Measurements from ENCODE around the gene TANC2.

GRCh38 chr17:63002625-63003024 is 36.6 kb downstream of the TANC2 start:
- no peak for TF ChIP-seq CTCF (conservative IDR thresholded peaks at IDR 0.05 in 1 of 2, IDR thresholded peaks at IDR 0.05 in 1 of 2; ENCODE audit: extremely low read depth in 1 of 2, insufficient read depth in 1 of 2, low read depth in 1 of 2, low read length in 2 of 2)
- no peak for TF ChIP-seq EZH2 (IDR thresholded peaks at IDR 0.05; ENCODE audit: borderline replicate concordance, low read length)

All from mammary epithelial cell (primary cell).